Testis (tissue), 3 donors: Measurements from ENCODE around the gene DBN1. TPM values are rescaled to one million over a fixed set of nuclear protein-coding genes. Genes with fewer than 3 reads are reported as not detected.

Experiments
- DNase-seq: peaks from one replicate; pipeline ENCODE4 v3.0.0-alpha.2; 2019
- H3K27ac ChIP-seq, 2 donors: fragments of 200-600 bp; sonication (generic); one replicate each; pipeline ENCODE4 v1.5.1; 2019
- H3K27me3 ChIP-seq: fragments of 200-600 bp; sonication (generic); one replicate; pipeline ENCODE4 v1.5.1; 2019
- H3K36me3 ChIP-seq: fragments of 200-600 bp; sonication (generic); one replicate; pipeline ENCODE4 v1.5.1; 2017; ENCODE audit warnings: low read depth; ENCODE audit errors: missing control alignments
- H3K4me1 ChIP-seq: fragments of 200-600 bp; sonication (generic); one replicate; pipeline ENCODE4 v1.5.1; 2019
- H3K4me3 ChIP-seq, 2 donors: fragments of 200-600 bp; sonication (generic); one replicate each; pipeline ENCODE4 v1.5.1; 2017 to 2019
- H3K9me3 ChIP-seq: fragments of 200-600 bp; sonication (generic); one replicate; pipeline ENCODE4 v1.5.1; 2017
- CTCF ChIP-seq, 3 experiments: fragments of 450-650 bp in 2 of 3; fragments of 200-600 bp in 1 of 3; sonication (generic) in 1 of 3; IDR thresholded peaks; one replicate each; pipeline ENCODE4 v1.5.1; 2016 to 2019; ENCODE audit warnings: antibody characterized with exemption in 3 of 3, mild to moderate bottlenecking in 2 of 3, moderate library complexity in 1 of 3
- POLR2A ChIP-seq: fragments of 450-650 bp; IDR thresholded peaks from one replicate; pipeline ENCODE4 v1.6.1; 2017; ENCODE audit warnings: antibody characterized with exemption, mild to moderate bottlenecking, moderate library complexity
- WGBS, 2 donors: methylation state at CpG; one replicate each; pipeline ENCODE4 v1.1.5; 2018; 5-methylcytosine and 5-hydroxymethylcytosine counted together
- intact Hi-C: fragments of 100-400 bp; cut with DNase I; formaldehyde crosslinking; loops from one replicate; pipeline ENCODE4 v1.15.1; 2023; ENCODE audit warnings: low total_unique reads
- polyA plus RNA-seq: library from polyadenylated mRNA; stranded (reverse); fragments of 350-450 nt; fragmentation: Illumina TruSeq; extraction: RNeasy Lipid Tissue Mini Kit (QIAGEN cat#74804); gene quantifications from one replicate; pipeline ENCODE4 v1.2.3, GENCODE V29; 2014; ENCODE audit warnings: low read depth, low replicate concordance; ENCODE audit not compliant: insufficient read depth
- total RNA-seq, 2 donors: library from RNA; depleted of rRNA; stranded (reverse); fragments of >200 nt; gene quantifications; one replicate each; pipeline ENCODE4 v1.2.3, GENCODE V29; 2016

Gene DBN1
- total and polyA plus RNA-seq, 3 donors from 2014 or later, result 50.5 to 83.1 (median 69.6) TPM

GRCh38 chr5:177470759-177471536 lies 2.5 kb downstream of the DBN1 start:
- 84 to 87% methylated on average over 10 of the region's 10 CpGs for WGBS, 2 donors
- TF ChIP-seq CTCF (IDR thresholded peaks at IDR 0.05) (no peak), POLR2A (no peak)
- no peaks in the 10 kb centered on the region for H3K9me3 ChIP-seq
- no peak for DNase-seq
- no peaks in the 10 kb centered on the region for H3K36me3 ChIP-seq
- peaks cover 25% of the 10 kb centered on the region for H3K4me1 ChIP-seq
- H3K27ac ChIP-seq, result no peak overlapping the region
- H3K27me3 ChIP-seq, result no peaks in the 10 kb centered on the region
- intact Hi-C loops, result no loop called here
- H3K4me3 ChIP-seq, result no peak overlapping the region

GRCh38 chr5:177469750-177470525 lies 3.5 kb downstream of the DBN1 start:
- no peak for DNase-seq
- H3K4me3 ChIP-seq, result no peak overlapping the region
- WGBS, 2 donors, result 74 to 79% methylated on average over 7 to 8 of the region's 8 CpGs
- no peaks in the 10 kb centered on the region for H3K27me3 ChIP-seq
- H3K27ac ChIP-seq, result no peak overlapping the region
- no peaks in the 10 kb centered on the region for H3K9me3 ChIP-seq
- peaks cover 24% of the 10 kb centered on the region for H3K4me1 ChIP-seq
- intact Hi-C loops, result no loop called here
- TF ChIP-seq CTCF (IDR thresholded peaks at IDR 0.05) (no peak), POLR2A (no peak)
- H3K36me3 ChIP-seq, result no peaks in the 10 kb centered on the region

GRCh38 chr5:177468685-177469628 lies 4.5 kb downstream of the DBN1 start:
- TF ChIP-seq CTCF (IDR thresholded peaks at IDR 0.05), result no peak
- no peak for TF ChIP-seq POLR2A
- Histone ChIP-seq H3K27me3 (no peaks in the 10 kb centered on the region), H3K4me1 (peaks cover 14% of the 10 kb centered on the region), H3K9me3 (no peaks in the 10 kb centered on the region), H3K27ac (no peak overlapping the region), H3K36me3 (no peaks in the 10 kb centered on the region), H3K4me3 (no peak overlapping the region)
- 70 to 79% methylated on average over 15 to 24 of the region's 25 CpGs for WGBS, 2 donors
- DNase-seq, result no peak
- intact Hi-C loops, result no loop called here

- Histone ChIP-seq H3K9me3 (no peaks in the 10 kb centered on the region), H3K4me3 (no peak overlapping the region), H3K36me3 (no peaks in the 10 kb centered on the region), H3K27ac (no peak overlapping the region), H3K27me3 (no peaks in the 10 kb centered on the region), H3K4me1 (peaks cover 12% of the 10 kb centered on the region)
- TF ChIP-seq CTCF (IDR thresholded peaks at IDR 0.05), result no peak
- DNase-seq, result no peak
- 100% methylated on average over 2 of the region's 2 CpGs; no CpG with 5 or more reads in 1 of the 2 donors for WGBS, 2 donors
- intact Hi-C loops, result no loop called here
These were observed 5.1 kb downstream of the DBN1 start for GRCh38 chr5:177468329-177468684.
